Endothelial cell of umbilical vein (primary cell): ENCODE data around the gene TIGIT. TPM values are rescaled to one million over a fixed set of nuclear protein-coding genes. Genes with fewer than 3 reads are reported as not detected.

ENCODE experiments used
- BruUV-seq: library from RNA; stranded (reverse); fragments of 400-500 nt; replicated peaks from 2 replicates; lab custom pipeline; 2021; lab: Mats Ljungman, UMichigan
- CTCF ChIA-PET: fragments of 300-600, 350-600 bp; sonication (Branson Sonifier 250); formaldehyde crosslinking; loops from one replicate; lab custom pipeline; 2021; ENCODE audit warnings: antibody characterized with exemption, inconsistent platforms; lab: Charles Lee
- POLR2A ChIA-PET: fragments of 300-600, 350-600 bp; sonication (Branson Sonifier 250); formaldehyde crosslinking; loops from one replicate; lab custom pipeline; 2021; ENCODE audit warnings: antibody characterized with exemption, inconsistent platforms; lab: Charles Lee
- DNase-seq: peaks from one replicate; pipeline ENCODE4 v3.0.0-alpha.2; 2011; ENCODE audit warnings: low read depth, low spot score
- FAIRE-seq: peaks from 2 replicates; lab custom pipeline; 2011; peaks lifted over from hg19 to GRCh38; lab: Jason Lieb, UNC
- H2AFZ ChIP-seq: 2 replicates; pipeline ENCODE4 v1.6.0; 2012; ENCODE audit warnings: low read depth, low read length, control low read depth, inconsistent platforms
- H3K27ac ChIP-seq: 2 replicates; pipeline ENCODE4 v1.5.1; 2011; ENCODE audit warnings: low read depth, mild to moderate bottlenecking, control low read depth, low read length, moderate library complexity; ENCODE audit not compliant: insufficient read depth
- H3K27me3 ChIP-seq, 2 experiments: 2 replicates each; pipeline versions ENCODE4 v1.6.0 to v1.6.1; 2011; ENCODE audit warnings: low read length in 2 of 2, mixed read lengths in 1 of 2; ENCODE audit not compliant: control insufficient read depth in 2 of 2, insufficient read depth in 2 of 2
- H3K36me3 ChIP-seq, 2 experiments: 2 replicates in 1 of 2; 3 replicates in 1 of 2; pipeline ENCODE4 v1.5.1; 2011; ENCODE audit warnings: low read length in 2 of 2, mild to moderate bottlenecking in 1 of 2, moderate library complexity in 1 of 2; ENCODE audit not compliant: control insufficient read depth in 2 of 2, insufficient read depth in 2 of 2; ENCODE audit errors: extremely low read depth in 1 of 2
- H3K4me1 ChIP-seq: 3 replicates; pipeline ENCODE4 v1.5.1; 2011; ENCODE audit warnings: mild to moderate bottlenecking, low read length; ENCODE audit not compliant: control insufficient read depth, insufficient read depth; ENCODE audit errors: extremely low read depth
- H3K4me2 ChIP-seq: 2 replicates; pipeline ENCODE4 v1.6.1; 2011; ENCODE audit warnings: low read length, control low read depth, mixed read lengths; ENCODE audit not compliant: insufficient read depth
- H3K4me3 ChIP-seq, 3 experiments: fragments of 200-600 bp in 1 of 3; sonication (generic), shearing (Covaris generic) in 1 of 3; replicated peaks in 1 of 3; 2 replicates each; pipeline ENCODE4 v1.5.1; 2011 to 2016; ENCODE audit warnings: control low read depth in 3 of 3, low read length in 3 of 3, mild to moderate bottlenecking in 2 of 3, inconsistent platforms in 1 of 3, low read depth in 1 of 3, moderate library complexity in 1 of 3; ENCODE audit not compliant: insufficient read depth in 1 of 3
- H3K79me2 ChIP-seq: 2 replicates; pipeline ENCODE4 v1.6.0; 2012; ENCODE audit warnings: low read length, inconsistent platforms; ENCODE audit not compliant: control insufficient read depth, insufficient read depth
- H3K9ac ChIP-seq: replicated peaks from 2 replicates; pipeline ENCODE3; 2011; ENCODE audit warnings: low read length, control low read depth; ENCODE audit not compliant: insufficient read depth; ENCODE audit errors: extremely low read depth
- H3K9me1 ChIP-seq: replicated peaks from 3 replicates; pipeline ENCODE4 v1.6.0; 2011; ENCODE audit warnings: mild to moderate bottlenecking, low read length; ENCODE audit not compliant: control insufficient read depth, insufficient read depth; ENCODE audit errors: extremely low read depth
- H3K9me3 ChIP-seq: replicated peaks from 2 replicates; pipeline ENCODE4 v1.5.1; 2012; ENCODE audit warnings: low read length, inconsistent platforms; ENCODE audit not compliant: control insufficient read depth, insufficient read depth
- H4K20me1 ChIP-seq: replicated peaks from 2 replicates; pipeline ENCODE3; 2011; ENCODE audit warnings: mild to moderate bottlenecking, low read length; ENCODE audit not compliant: control insufficient read depth, insufficient read depth; ENCODE audit errors: extremely low read depth
- EZH2 ChIP-seq: IDR thresholded peaks from 2 replicates; pipeline ENCODE4 v1.6.1; 2012; ENCODE audit warnings: borderline replicate concordance, low read depth, mild to moderate bottlenecking, moderate library complexity, low read length, inconsistent platforms; ENCODE audit not compliant: severe bottlenecking
- FOS ChIP-seq: IDR thresholded peaks from 2 replicates; pipeline ENCODE4 v1.6.1; 2011; ENCODE audit warnings: mild to moderate bottlenecking, low read length, moderate library complexity, borderline replicate concordance; ENCODE audit not compliant: insufficient read depth
- MYC ChIP-seq: IDR thresholded peaks from one replicate; pipeline ENCODE4 v1.6.1; 2011; ENCODE audit warnings: mild to moderate bottlenecking, low read depth, low read length
- POLR2A ChIP-seq: IDR thresholded peaks from 2 replicates; pipeline ENCODE4 v1.6.1; 2012; ENCODE audit warnings: low read depth, mild to moderate bottlenecking, control low read depth, low read length
- POLR2AphosphoS5 ChIP-seq: IDR thresholded peaks from 2 replicates; pipeline ENCODE4 v1.6.1; 2012; ENCODE audit warnings: low read depth, mild to moderate bottlenecking, control low read depth, low read length, moderate library complexity; ENCODE audit not compliant: insufficient read depth
- dilution Hi-C: fragments of 300-500 bp; cut with MboI; formaldehyde crosslinking; loops from one replicate; pipeline ENCODE4 v1.15.0; 2019; ENCODE audit warnings: low sequenced_read_pairs; ENCODE audit not compliant: extremely low pct_ligation_motif_present
- intact Hi-C: fragments of 100-400 bp; cut with micrococcal nuclease; formaldehyde crosslinking; loops from one replicate; pipeline ENCODE4 v1.10.0; 2022
- polyA plus RNA-seq, 4 experiments: library from polyadenylated mRNA; depleted of rRNA in 3 of 4; stranded (reverse) in 3 of 4; unstranded in 1 of 4; fragments of >200 nt; gene quantifications; 2 replicates each; pipeline versions ENCODE4 v1.2.1 to v1.2.3, GENCODE V29; 2011 to 2012; ENCODE audit warnings: missing spikeins in 1 of 4
- total RNA-seq: library from RNA; stranded (reverse); gene quantifications from 2 replicates; pipeline ENCODE4 v1.2.3, GENCODE V29; 2021
- TF ChIP-seq, protein P1 (sequence below): IDR thresholded peaks from 2 replicates; pipeline ENCODE4 v1.6.1; 2011; ENCODE audit not compliant: insufficient read depth, insufficient read length
- TF ChIP-seq, protein P2 (sequence below), 2 donors: IDR thresholded peaks; 1 replicate in 1 of 2; 2 replicates in 1 of 2; pipeline ENCODE4 v1.5.1; 2011; ENCODE audit warnings: low read length in 2 of 2, mild to moderate bottlenecking in 2 of 2, moderate library complexity in 2 of 2, control low read depth in 1 of 2, inconsistent platforms in 1 of 2, low read depth in 1 of 2; ENCODE audit not compliant: insufficient read depth in 1 of 2; ENCODE audit errors: extremely low read depth in 1 of 2

The TIGIT gene
- total and polyA plus RNA-seq, 2 donors (not counting 3 experiments of a cell fraction or from before 2014, with no cell fraction given), result not detected

DNA sequence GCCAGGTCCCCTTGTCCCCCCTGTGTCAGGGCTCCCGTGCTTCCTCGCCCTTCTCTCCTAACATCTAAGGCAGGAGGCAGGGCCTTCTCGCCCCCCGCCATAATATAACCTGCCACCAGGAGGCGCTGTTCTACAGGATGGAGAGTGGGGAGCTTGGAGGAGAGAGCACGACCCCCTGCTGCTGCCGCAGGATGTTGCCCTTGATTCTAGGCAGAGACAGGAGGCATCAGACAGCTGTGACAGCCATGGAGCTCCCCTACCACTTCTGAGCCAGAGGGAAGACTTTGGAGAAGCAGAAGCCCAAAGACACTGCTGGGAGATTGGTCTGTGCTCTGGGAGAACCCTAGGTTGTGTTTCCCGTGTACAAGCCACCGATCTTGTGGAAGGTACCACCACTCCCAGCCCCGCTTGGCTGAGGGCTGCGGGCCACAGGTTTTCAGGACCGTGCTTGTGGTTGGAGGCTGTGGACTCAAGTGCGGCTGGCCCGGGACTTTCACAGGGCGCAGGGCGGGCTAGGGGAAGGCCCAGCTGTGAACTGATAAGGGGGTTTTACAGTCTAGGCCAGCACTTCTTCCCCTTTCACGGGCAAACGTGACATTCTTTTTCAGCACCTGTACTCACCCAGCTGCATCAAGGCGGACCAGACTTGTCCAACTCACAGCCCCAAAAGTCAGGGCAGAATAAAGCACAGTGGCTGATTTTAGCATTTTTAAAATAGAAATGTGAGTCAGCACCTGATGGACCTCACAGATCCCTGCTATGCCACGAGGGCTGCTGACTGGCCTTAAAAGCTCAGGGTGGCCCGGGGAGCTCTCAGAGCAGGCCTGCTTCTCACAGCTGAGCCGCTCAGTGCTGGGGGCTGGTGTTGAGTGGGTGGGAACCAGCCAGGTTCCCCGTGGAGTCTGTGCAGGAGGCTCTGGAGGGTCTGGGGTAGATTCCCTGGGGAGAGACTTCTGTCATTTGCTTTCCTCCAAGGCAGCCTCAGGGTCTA is 2.6 kb upstream of the TIGIT start:
- peak; percentile 52 for FAIRE-seq

More for the DNA sequence above, 2.6 kb upstream of the TIGIT start:
- intact Hi-C loops, result loop anchor here (1.0 to 10.0 kb wide), 3 partner anchors 46 to 446 kb away; no protein-coding TSS in a partner anchor
- Histone ChIP-seq H4K20me1 (no peaks in the 10 kb centered on the region), H3K27ac (no peak overlapping the region), H3K4me3 (no peak overlapping the region), H3K9ac (no peak overlapping the region), H3K9me3 (no peaks in the 10 kb centered on the region), H3K79me2 (no peaks in the 10 kb centered on the region), H3K27me3 (peaks cover 2% of the 10 kb centered on the region in 2 experiments), H3K36me3 (no peaks in the 10 kb centered on the region), H3K4me2 (no peak overlapping the region), H2AFZ (no peak overlapping the region), H3K4me1 (no peaks in the 10 kb centered on the region), H3K9me1 (no peaks in the 10 kb centered on the region)
- peak; percentile 50 for DNase-seq
- ChIA-PET POLR2A (no interaction called here), CTCF (interaction anchor here (0.6 to 5.2 kb wide), 41 partner anchors 8 to 1524 kb away, joined by 3 to 28 read pairs (median 4); partner anchors contain the start of genes CCDC191, DRD3 and QTRT2)
- dilution Hi-C loops, result no loop called here
- TF ChIP-seq POLR2A (no peak), EZH2 (no peak), POLR2AphosphoS5 (no peak), MYC (no peak), FOS (no peak)
- TF ChIP-seq, protein P1, sequence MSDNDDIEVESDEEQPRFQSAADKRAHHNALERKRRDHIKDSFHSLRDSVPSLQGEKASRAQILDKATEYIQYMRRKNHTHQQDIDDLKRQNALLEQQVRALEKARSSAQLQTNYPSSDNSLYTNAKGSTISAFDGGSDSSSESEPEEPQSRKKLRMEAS, result no peak
- TF ChIP-seq, protein P2, sequence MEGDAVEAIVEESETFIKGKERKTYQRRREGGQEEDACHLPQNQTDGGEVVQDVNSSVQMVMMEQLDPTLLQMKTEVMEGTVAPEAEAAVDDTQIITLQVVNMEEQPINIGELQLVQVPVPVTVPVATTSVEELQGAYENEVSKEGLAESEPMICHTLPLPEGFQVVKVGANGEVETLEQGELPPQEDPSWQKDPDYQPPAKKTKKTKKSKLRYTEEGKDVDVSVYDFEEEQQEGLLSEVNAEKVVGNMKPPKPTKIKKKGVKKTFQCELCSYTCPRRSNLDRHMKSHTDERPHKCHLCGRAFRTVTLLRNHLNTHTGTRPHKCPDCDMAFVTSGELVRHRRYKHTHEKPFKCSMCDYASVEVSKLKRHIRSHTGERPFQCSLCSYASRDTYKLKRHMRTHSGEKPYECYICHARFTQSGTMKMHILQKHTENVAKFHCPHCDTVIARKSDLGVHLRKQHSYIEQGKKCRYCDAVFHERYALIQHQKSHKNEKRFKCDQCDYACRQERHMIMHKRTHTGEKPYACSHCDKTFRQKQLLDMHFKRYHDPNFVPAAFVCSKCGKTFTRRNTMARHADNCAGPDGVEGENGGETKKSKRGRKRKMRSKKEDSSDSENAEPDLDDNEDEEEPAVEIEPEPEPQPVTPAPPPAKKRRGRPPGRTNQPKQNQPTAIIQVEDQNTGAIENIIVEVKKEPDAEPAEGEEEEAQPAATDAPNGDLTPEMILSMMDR (IDR thresholded peaks at IDR 0.05; ENCODE audit: extremely low read depth in 1 of 2, insufficient read depth in 1 of 2, low read depth in 1 of 2, low read length in 2 of 2), result peak; percentile 76 to 80
- BruUV-seq, result no TSS peak
